ENCODE data around the gene MFRP.
"Not testable (repeated sequence)": the region's sequence is repeated elsewhere in the genome, so short reads cannot be mapped to it uniquely, and the experiment has no call there.

MFRP gene

GRCh38 chr11:119346605-119347004, at the start of gene MFRP:
Gene MFRP, minus strand, starts transcription at chr11:119346705. Its CDS starts 192 bp downstream, at chr11:119346513.
- no peak for DNase-seq (ENCODE audit: low read depth, low spot score)

- no peak for DNase-seq (ENCODE audit: low read depth, low spot score)
Measured at GRCh38 chr11:119391275-119391674, 44.8 kb upstream of the MFRP start.

DNA sequence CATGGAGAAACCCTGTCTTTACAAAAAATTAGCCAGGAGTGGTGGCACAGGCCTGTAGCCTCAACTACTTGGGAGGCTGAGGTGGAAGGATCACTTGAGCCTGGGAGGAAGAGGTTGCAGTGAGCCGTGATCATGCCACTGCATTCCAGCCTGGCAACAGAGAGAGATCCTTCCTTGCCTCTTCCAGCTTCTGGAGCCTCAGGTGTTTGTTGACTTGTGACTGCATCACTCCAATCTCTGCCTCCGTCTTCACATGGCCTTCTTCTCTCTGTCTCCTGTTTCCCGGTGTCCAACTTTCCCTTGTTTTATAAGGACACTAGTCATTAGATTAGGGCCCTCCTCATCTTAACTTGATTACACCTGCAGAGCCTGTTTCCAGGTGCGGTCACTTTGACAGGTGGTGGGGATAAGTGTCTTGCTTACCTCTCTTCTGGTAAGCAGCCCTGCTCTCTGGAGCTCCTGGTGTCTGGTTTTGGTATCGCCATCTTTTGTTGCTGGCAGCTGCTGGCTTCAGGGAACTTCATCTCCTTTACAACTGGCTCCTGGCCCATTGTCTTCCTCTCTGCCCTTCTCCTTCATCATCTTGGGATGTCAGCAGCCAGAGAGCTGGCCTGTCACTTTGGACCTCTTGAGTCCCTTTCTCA, 43.2 kb upstream of the MFRP start:
- peak; percentile 65 for DNase-seq (ENCODE audit: low read depth, low spot score)

GRCh38 chr11:119388103-119388502, 41.6 kb upstream of the MFRP start:
- no peak for DNase-seq (ENCODE audit: low read depth, low spot score)

- DNase-seq (ENCODE audit: low read depth, low spot score) = no peak
Measured at GRCh38 chr11:119384332-119384731, 37.8 kb upstream of the MFRP start.

- DNase-seq (ENCODE audit: low read depth, low spot score) = not testable (repeated sequence)
Measured at GRCh38 chr11:119382513-119382912, 36.0 kb upstream of the MFRP start.

GRCh38 chr11:119382101-119382500, 35.6 kb upstream of the MFRP start:
- DNase-seq (ENCODE audit: low read depth, low spot score) = no peak

DNA sequence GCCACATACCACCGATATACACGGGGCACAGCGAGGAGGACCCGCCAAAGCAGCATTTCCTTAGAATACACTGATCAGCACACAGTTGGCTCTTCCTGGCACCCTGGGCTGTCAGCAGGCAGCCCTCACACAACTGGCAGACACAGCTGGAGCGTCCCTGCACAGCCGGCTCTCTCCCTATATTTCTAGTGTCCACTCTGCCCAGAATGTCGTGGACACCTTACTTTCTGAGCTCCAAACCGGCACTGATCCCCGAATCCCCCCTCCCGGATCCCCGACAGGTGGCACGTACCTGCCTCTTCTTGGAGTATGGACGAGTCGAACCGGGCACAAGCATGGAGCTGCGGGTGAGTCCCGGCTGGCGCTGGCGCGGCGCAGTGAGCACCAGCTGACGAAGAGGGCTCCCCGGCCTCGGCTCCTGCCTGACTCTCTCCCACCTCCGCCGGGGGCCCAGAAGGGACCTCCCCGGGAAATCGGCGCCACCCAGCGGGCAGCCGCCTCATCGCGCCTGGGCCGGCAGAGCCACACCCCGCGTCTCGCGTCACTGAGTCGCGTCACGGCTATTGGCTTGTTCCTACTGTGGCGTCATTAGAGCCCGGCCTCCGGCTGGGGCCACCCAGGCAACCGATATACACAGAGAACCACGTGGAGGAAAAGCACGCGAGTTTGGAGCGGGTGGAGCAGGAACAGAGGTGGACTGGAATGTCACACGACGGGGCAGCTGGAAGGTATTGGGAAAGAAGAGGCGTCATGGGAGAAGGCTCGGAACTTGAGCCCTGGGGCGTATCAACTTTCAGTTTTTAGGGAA, 34.9 kb upstream of the MFRP start, which contains the start of gene USP2:
TSS of gene USP2 (minus strand) at position 510 of the 808 bp plus-strand sequence. CDS start 8,210 bp downstream, outside the sequence.
- DNase-seq (ENCODE audit: low read depth, low spot score) = peak; percentile 98

DNA sequence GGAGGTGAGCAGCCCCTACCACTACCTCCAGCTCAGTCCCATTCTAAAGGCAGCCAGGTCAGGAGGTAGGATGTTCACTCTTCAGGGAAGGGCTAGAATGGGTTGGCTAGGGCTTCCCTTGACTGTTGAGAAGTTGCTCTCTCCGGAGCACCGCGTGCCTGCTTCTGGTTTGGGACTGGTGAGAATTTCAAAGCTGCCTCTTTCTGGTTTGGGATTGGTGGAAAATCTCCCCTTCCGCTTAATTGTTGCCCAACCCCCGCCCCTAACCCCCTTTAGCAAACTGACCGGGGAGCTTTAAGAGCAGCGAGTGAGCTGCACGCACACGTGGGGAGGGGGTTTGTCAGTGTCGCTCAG, 34.3 kb upstream of the MFRP start:
- DNase-seq (ENCODE audit: low read depth, low spot score) = peak; percentile 70

DNA sequence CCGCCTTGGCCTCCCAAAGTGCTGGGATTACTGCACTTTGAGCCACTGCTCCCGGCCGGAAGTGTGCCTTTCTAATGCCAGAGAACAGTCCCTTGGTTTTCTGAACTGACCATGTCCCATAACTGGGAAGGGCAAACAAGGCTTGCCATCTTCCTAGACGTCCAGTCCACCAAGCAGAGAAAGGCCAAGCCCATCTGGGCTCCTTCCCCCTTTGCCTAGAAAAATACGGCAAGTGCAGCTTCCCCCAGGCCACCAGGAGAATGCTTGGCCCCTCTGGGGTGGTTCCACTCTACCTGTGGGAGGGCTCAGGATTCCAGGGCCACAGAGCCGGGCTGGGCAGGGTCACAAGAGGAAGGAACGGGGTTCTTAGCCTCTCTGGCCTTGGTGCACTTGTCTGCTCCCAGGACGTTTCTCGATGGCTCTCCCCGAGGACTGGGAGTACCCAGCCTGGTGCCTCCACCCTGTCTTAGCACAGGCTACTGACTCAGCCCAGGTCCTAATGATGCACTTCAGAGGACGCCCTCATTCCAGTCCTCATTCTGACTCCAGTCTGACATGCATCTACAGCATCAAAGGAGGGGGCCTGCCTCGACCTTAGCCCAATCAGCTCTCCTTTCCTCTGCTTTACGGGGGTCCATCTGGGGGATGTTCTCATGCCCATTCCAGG, 33.8 kb upstream of the MFRP start:
- no peak for DNase-seq (ENCODE audit: low read depth, low spot score)

GRCh38 chr11:119378851-119379465, 32.5 kb upstream of the MFRP start:
- DNase-seq (ENCODE audit: low read depth, low spot score) = peak; percentile 49

DNA sequence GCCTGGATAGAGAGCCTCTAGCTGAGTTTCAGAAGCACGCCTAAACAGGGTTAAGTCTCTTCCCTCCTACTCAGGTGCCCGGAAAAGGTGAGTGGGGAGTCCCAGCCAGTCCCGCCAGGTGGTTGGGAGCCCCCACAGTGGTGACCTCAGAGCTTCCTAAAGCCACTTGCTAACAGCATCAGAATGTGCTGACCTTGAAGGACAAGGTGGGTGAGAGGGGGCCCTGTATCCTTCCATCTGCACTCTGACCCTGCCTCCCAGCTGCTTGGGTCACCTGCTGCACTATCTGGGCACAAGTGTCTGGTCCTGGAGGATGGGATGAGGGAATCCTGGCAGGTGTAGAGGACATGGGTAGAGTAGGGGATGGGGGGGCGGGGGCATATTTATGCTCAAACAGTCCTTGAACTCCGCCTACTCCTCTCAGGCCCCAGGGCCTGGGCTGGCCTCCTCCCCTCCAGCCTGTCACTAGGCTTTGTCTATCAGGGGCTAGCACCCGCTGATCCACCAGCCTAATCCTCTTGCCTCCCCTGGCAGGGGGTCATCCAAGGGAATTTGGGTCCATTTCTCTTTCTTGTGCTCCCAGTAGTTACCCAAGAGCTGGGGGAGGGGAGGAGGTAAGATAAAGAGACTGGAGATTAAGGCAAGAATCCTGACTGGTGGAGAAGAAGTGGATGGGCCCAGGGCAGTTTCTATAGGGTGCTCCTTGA, 31.6 kb upstream of the MFRP start:
- DNase-seq (ENCODE audit: low read depth, low spot score) = peak; percentile 70

- DNase-seq (ENCODE audit: low read depth, low spot score) = no peak
Measured at GRCh38 chr11:119377112-119377901, 30.8 kb upstream of the MFRP start.

DNA sequence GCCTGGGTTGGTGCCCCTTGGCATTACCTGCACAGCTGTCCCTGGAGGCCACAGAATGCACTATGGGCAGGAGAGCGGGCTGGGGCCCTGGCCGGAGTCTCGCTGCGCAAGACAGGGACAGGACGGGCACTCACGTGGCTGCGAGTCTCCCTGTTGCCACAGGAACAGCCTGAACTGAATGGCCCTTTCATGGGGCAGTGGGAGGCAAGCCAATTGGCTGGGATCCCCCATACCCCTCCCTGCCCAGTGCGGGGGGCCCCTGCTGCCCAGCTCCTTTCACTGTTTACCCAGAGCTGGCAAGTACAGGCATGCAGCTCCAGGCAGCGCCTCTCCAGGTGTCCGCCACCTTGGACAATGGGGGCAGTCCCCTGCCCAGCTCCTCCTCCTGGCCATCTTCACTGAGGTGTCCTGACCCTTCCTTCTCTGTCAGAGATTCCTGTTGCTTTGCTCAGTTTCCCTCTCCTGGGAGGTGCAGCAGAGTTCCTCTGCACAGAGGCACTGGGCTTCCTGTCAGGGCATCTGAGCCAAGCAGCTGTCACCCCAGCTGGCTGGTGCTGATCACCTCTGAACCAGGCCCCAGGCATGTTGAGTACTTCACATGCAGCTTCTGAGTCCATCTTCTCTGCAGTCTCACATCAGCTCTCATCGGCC, 29.8 kb upstream of the MFRP start:
- DNase-seq (ENCODE audit: low read depth, low spot score) = no peak

DNA sequence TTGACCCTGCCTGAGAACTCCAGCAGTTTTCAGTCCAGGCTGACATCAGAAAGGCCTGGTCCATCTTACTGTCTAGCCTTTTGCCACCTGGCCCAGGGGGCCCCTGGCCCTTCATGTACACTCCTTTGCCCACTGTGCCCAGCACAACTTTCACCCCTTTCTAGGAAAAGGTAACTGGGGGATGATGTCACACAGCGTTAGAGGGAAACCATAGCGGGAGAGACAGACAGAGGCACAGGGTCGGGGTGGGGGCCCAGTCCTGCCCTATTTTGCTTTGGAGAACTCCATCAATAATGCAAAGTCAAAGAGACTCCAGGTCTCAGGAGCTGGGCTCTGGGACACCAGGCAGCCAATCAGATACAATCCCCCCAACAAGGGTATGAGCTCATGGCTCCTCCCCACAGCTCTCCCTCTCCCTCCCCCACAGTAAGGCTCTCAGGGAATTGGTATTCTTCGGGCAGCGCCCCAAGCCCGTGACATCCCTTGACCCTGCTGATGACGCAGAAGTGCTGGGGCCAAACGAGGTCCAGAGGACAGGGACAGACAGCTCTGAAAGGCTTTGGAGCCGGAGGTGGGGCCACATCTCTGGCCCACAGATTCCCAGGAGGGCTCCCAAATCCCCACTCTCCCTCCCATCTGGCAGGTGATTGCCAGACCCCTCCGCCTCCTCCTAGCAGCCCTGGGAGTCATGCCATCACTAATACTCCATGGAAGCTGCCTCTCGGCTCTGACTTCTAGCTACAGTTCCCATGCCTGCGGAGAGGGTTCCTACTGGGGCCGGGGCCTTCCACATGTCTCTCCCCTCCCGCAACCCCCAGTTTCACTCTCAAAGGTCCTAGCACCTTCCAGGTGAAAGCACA, 29.1 kb upstream of the MFRP start:
- DNase-seq (ENCODE audit: low read depth, low spot score) = no peak

DNA sequence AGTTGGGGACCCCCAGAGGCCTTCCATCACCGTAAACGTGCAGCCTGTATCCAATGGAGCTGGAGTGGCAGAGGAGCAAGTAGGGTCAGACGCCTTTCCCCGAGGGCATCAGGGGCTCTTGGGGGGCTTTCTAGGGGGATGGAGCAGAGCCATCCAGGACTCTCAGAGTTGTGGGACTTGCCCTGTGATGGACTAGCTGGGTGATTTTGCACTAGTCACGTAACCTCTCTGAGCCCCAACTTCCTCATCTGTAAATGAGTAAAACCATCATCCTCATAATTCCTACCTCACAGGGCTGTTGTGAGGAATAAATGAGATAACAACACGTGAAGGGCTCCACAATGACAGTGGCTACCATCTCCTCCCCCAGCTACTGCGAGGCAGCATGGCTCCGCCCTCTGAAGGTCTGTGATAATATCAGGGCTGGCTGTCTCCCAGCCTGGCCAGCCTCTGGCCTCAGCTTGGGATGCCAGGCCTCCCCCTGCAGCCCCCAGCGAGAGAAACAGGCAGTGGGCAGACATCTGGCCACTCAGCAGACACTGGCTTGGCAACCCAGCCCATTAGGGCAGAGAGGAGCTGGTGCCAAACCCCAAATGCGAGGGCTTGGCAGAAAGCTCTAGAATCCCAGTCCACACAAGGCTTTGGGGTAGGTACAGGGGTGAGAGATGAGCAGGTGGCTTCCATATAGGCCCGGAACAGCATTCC, 28.3 kb upstream of the MFRP start:
- no peak for DNase-seq (ENCODE audit: low read depth, low spot score)

GRCh38 chr11:119373921-119374631, 27.6 kb upstream of the MFRP start:
- DNase-seq (ENCODE audit: low read depth, low spot score) = peak; percentile 95
